GM12878 (cell line): ENCODE measurements around the gene CHD5. TPM values are rescaled to one million over a fixed set of nuclear protein-coding genes. Genes with fewer than 3 reads are reported as not detected.

ENCODE experiments used
- ATAC-seq: fragments of 200-7000 bp; cut with Tn5 transposase; 3 replicates; pipeline ENCODE4 v1.9.1; 2020; ENCODE audit warnings: mild to moderate bottlenecking, moderate library complexity
- BruUV-seq: library from RNA; stranded (reverse); fragments of 400-500 nt; replicated peaks from 2 replicates; lab custom pipeline; 2021; lab: Mats Ljungman, UMichigan
- CTCF ChIA-PET: fragments of 300-600 bp; sonication (Branson Sonifier 250); formaldehyde crosslinking; extraction: SDS; loops from one replicate; lab custom pipeline; 2021; ENCODE audit warnings: inconsistent platforms; lab: Yijun Ruan, JAX
- POLR2A ChIA-PET: fragments of 350-600 bp; formaldehyde crosslinking; extraction: SDS; loops from one replicate; lab custom pipeline; 2021; ENCODE audit warnings: inconsistent platforms; lab: Charles Lee
- RAD21 ChIA-PET: fragments of 300-600 bp; sonication (Branson Sonifier 250); formaldehyde crosslinking; loops from one replicate; lab custom pipeline; 2023; ENCODE audit warnings: antibody characterized with exemption; ENCODE audit not compliant: unreplicated experiment; lab: Charles Lee
- SMC1A ChIA-PET: fragments of 300-600 bp; sonication (Branson Sonifier 250); formaldehyde crosslinking; loops from one replicate; lab custom pipeline; 2023; ENCODE audit not compliant: unreplicated experiment, uncharacterized antibody; lab: Charles Lee
- DNase-seq: peaks from one replicate; pipeline ENCODE4 v3.0.0-alpha.2; 2011; ENCODE audit warnings: low read depth, low spot score
- FAIRE-seq: peaks from 3 replicates; lab custom pipeline; 2011; peaks lifted over from hg19 to GRCh38; lab: Jason Lieb, UNC
- H2AFZ ChIP-seq: 2 replicates; pipeline ENCODE4 v1.6.0; 2011; ENCODE audit warnings: low read depth, low read length, control low read depth; ENCODE audit not compliant: control insufficient read depth
- H3K27ac ChIP-seq: 2 replicates; pipeline ENCODE4 v1.5.1; 2011; ENCODE audit warnings: control low read depth; ENCODE audit not compliant: control insufficient read depth, insufficient read depth
- H3K27me3 ChIP-seq, 2 experiments: replicated peaks in 1 of 2; 2 replicates each; pipeline versions ENCODE4 v1.6.0 to v1.6.1; 2011; ENCODE audit warnings: low read length in 1 of 2; ENCODE audit not compliant: control insufficient read depth in 2 of 2, insufficient read depth in 2 of 2
- H3K36me3 ChIP-seq, 2 experiments: 2 replicates each; pipeline ENCODE4 v1.5.1; 2011; ENCODE audit warnings: low read length in 1 of 2; ENCODE audit not compliant: control insufficient read depth in 2 of 2, insufficient read depth in 2 of 2
- H3K4me1 ChIP-seq: 2 replicates; pipeline ENCODE4 v1.6.1; 2011; ENCODE audit warnings: mild to moderate bottlenecking, low read length, moderate library complexity, mixed read lengths; ENCODE audit not compliant: control insufficient read depth, insufficient read depth
- H3K4me2 ChIP-seq: 2 replicates; pipeline ENCODE4 v1.6.0; 2011; ENCODE audit warnings: control low read depth; ENCODE audit not compliant: control insufficient read depth, insufficient read depth
- H3K4me3 ChIP-seq: fragments of 200-600 bp; sonication (generic); 2 replicates; pipeline ENCODE4 v1.5.1; 2016
- H3K79me2 ChIP-seq: 2 replicates; pipeline ENCODE4 v1.6.0; 2011; ENCODE audit warnings: low read length; ENCODE audit not compliant: control insufficient read depth, insufficient read depth
- H3K9ac ChIP-seq: 2 replicates; pipeline ENCODE4 v1.8.0; 2011; ENCODE audit warnings: low read length, control low read depth, mixed read lengths; ENCODE audit not compliant: control insufficient read depth, insufficient read depth
- H3K9me3 ChIP-seq: replicated peaks from 3 replicates; pipeline ENCODE4 v1.5.1; 2011; ENCODE audit warnings: mild to moderate bottlenecking, low read length; ENCODE audit not compliant: control insufficient read depth, insufficient read depth
- H4K20me1 ChIP-seq: 2 replicates; pipeline ENCODE4 v1.6.0; 2011; ENCODE audit not compliant: control insufficient read depth, insufficient read depth
- ATF7 ChIP-seq: fragments of 450-650 bp; IDR thresholded peaks from 2 replicates; pipeline ENCODE4 v1.6.1; 2016; ENCODE audit warnings: low read depth, mild to moderate bottlenecking
- FOXM1 ChIP-seq: IDR thresholded peaks from 2 replicates; pipeline ENCODE4 v1.6.1; 2012; ENCODE audit warnings: low read depth, mild to moderate bottlenecking, inconsistent platforms, low read length, moderate library complexity
- LARP7 ChIP-seq: fragments of 450-650 bp; IDR thresholded peaks from 2 replicates; pipeline ENCODE4 v1.6.1; 2017; ENCODE audit warnings: mild to moderate bottlenecking
- MXI1 ChIP-seq: fragments of 150-350 bp; IDR thresholded peaks from 2 replicates; pipeline ENCODE4 v1.6.1; 2011; ENCODE audit warnings: low read depth, mild to moderate bottlenecking, inconsistent platforms, low read length, improper control_type of control experiment
- PML ChIP-seq: IDR thresholded peaks from 2 replicates; pipeline ENCODE4 v1.6.1; 2012; ENCODE audit warnings: low read length, inconsistent platforms
- RB1 ChIP-seq: fragments of 450-650 bp; formaldehyde crosslinking; IDR thresholded peaks from 2 replicates; pipeline ENCODE4 v1.6.1; 2017; ENCODE audit warnings: mild to moderate bottlenecking, borderline replicate concordance
- RBBP5 ChIP-seq: fragments of 200-600 bp; sonication (generic); conservative IDR thresholded peaks from 2 replicates; pipeline ENCODE4 v1.6.1; 2016
- SRF ChIP-seq, 2 experiments: IDR thresholded peaks; 2 replicates each; pipeline ENCODE4 v1.6.1; 2011; ENCODE audit warnings: low read depth in 2 of 2, low read length in 2 of 2, mild to moderate bottlenecking in 1 of 2, moderate library complexity in 1 of 2
- ZNF207 ChIP-seq: fragments of 450-650 bp; IDR thresholded peaks from 2 replicates; pipeline ENCODE4 v1.6.1; 2014; ENCODE audit warnings: antibody characterized with exemption, mild to moderate bottlenecking, borderline replicate concordance
- ZZZ3 ChIP-seq: IDR thresholded peaks from 2 replicates; pipeline ENCODE4 v1.6.1; 2011; ENCODE audit warnings: low read depth; ENCODE audit not compliant: control insufficient read depth, insufficient read length
- WGBS: methylation state at CpG from one replicate; pipeline ENCODE4 v1.1.6; 2016; ENCODE audit warnings: low lambda C conversion rate; ENCODE audit not compliant: insufficient replicate concordance, insufficient coverage; ENCODE audit errors: missing lambda C conversion rate; 5-methylcytosine and 5-hydroxymethylcytosine counted together
- in situ Hi-C: fragments of 300-500 bp; cut with MboI; formaldehyde crosslinking; loops from 9 replicates; pipeline ENCODE4 v1.14.3; 2018; ENCODE audit warnings: mixed read lengths
- intact Hi-C: fragments of 100-400 bp; cut with micrococcal nuclease; formaldehyde crosslinking; loops from one replicate; pipeline ENCODE4 v1.14.2; 2022; ENCODE audit not compliant: unreplicated experiment
- polyA plus RNA-seq, 11 experiments: library from polyadenylated mRNA; depleted of rRNA in 4 of 11; unstranded in 6 of 11; stranded (reverse) in 5 of 11; fragments of >200 nt; fragmentation: Nextera tagmentation in 4 of 11; fragmentation: Illumina TruSeq in 1 of 11; extraction: Ambion mirVana in 4 of 11; extraction: Trizol in 1 of 11; gene quantifications; 1 replicate in 1 of 11; 2 replicates in 10 of 11; pipeline versions ENCODE4 v1.2.1 to v1.2.3, GENCODE V29; 2011 to 2016; ENCODE audit warnings: inconsistent platforms in 2 of 11, missing spikeins in 2 of 11, low read depth in 1 of 11
- total RNA-seq, 4 experiments: library from RNA; depleted of rRNA in 3 of 4; stranded (reverse); fragments of >200 nt in 3 of 4; fragmentation: Illumina TruSeq in 1 of 4; extraction: Trizol in 1 of 4; gene quantifications; 2 replicates each; pipeline versions ENCODE4 v1.2.1 to v1.2.3, GENCODE V29; 2013 to 2021
- TF ChIP-seq, protein P1 (sequence below): IDR thresholded peaks from 2 replicates; pipeline ENCODE4 v1.6.1; 2012; ENCODE audit warnings: mild to moderate bottlenecking, low read depth, low read length

Gene CHD5
- total and polyA plus RNA-seq, 10 of the 15 experiments (the other 5 are each of a cell fraction or from before 2014, with no cell fraction given), result 0.03 to 0.49 (median 0.13) TPM; not detected in 3

DNA sequence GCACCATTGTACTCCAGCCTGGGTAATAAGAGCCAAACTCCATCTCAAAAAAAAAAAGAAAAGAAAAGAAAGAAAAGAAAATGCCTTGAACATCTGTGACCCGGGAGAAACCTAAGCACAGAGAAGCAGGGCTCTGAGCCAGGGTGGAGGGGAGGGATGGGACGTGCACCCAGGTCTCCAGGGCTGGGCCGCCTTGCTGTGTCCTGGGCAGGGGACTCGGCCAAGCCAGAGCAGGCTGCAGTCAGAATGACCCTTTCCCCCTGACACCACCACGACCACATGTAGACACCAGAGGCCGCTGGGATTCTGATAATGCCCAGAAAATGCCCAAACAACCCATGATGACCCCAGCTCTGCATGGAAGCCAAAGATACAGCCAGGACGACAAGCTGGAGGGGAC is 17.8 kb downstream of the CHD5 start (continued):
- TF ChIP-seq RB1 (no peak), MXI1 (no peak), ZZZ3 (no peak), RBBP5 (no peak), PML (no peak), ZNF207 (no peak), FOXM1 (no peak), LARP7 (no peak)
- TF ChIP-seq, protein P1, sequence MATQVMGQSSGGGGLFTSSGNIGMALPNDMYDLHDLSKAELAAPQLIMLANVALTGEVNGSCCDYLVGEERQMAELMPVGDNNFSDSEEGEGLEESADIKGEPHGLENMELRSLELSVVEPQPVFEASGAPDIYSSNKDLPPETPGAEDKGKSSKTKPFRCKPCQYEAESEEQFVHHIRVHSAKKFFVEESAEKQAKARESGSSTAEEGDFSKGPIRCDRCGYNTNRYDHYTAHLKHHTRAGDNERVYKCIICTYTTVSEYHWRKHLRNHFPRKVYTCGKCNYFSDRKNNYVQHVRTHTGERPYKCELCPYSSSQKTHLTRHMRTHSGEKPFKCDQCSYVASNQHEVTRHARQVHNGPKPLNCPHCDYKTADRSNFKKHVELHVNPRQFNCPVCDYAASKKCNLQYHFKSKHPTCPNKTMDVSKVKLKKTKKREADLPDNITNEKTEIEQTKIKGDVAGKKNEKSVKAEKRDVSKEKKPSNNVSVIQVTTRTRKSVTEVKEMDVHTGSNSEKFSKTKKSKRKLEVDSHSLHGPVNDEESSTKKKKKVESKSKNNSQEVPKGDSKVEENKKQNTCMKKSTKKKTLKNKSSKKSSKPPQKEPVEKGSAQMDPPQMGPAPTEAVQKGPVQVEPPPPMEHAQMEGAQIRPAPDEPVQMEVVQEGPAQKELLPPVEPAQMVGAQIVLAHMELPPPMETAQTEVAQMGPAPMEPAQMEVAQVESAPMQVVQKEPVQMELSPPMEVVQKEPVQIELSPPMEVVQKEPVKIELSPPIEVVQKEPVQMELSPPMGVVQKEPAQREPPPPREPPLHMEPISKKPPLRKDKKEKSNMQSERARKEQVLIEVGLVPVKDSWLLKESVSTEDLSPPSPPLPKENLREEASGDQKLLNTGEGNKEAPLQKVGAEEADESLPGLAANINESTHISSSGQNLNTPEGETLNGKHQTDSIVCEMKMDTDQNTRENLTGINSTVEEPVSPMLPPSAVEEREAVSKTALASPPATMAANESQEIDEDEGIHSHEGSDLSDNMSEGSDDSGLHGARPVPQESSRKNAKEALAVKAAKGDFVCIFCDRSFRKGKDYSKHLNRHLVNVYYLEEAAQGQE, result no peak

- Histone ChIP-seq H3K27me3 (no peaks in the 10 kb centered on the region; a peak in 1 of 4 replicates), H3K36me3 (no peaks in the 10 kb centered on the region), H3K27ac (no peak overlapping the region), H3K79me2 (no peaks in the 10 kb centered on the region), H3K4me2 (no peak overlapping the region), H3K9me3 (no peaks in the 10 kb centered on the region), H3K9ac (no peak overlapping the region), H2AFZ (no peak overlapping the region), H4K20me1 (no peaks in the 10 kb centered on the region), H3K4me1 (no peaks in the 10 kb centered on the region), H3K4me3 (no peak overlapping the region)
- TF ChIP-seq ATF7 (no peak), SRF (IDR thresholded peaks at IDR 0.05; ENCODE audit: low read depth in 2 of 2, low read length in 2 of 2) (no peak)
- 49% methylated on average over 8 of the region's 8 CpGs for WGBS
- ATAC-seq (no peak), DNase-seq (no peak), FAIRE-seq (no peak)
- in situ Hi-C loops (no loop called here), intact Hi-C loops (no loop called here)
- ChIA-PET CTCF (no interaction called here), SMC1A (interaction anchor here (0.7 kb wide), 1 partner anchor 10 kb away, joined by 3 read pairs; no protein-coding TSS in a partner anchor), POLR2A (no interaction called here), RAD21 (no interaction called here)
- BruUV-seq, result no TSS peak
Observed at GRCh38 chr1:6158181-6158580, 21.9 kb downstream of the CHD5 start.
